DND-41 (cell line): Measurements from ENCODE around the gene ARHGAP6.
"Not testable (repeated sequence)": the region's sequence is repeated elsewhere in the genome, so short reads cannot be mapped to it uniquely, and the experiment has no call there.

Experiments used
- CTCF ChIP-seq: IDR thresholded peaks from 2 replicates; pipeline ENCODE4 v1.5.1; 2012; ENCODE audit warnings: borderline replicate concordance, low read length, moderate library complexity, mild to moderate bottlenecking; ENCODE audit not compliant: poor library complexity, severe bottlenecking; ENCODE audit errors: extremely low read depth
- EZH2 ChIP-seq: IDR thresholded peaks from 3 replicates; pipeline ENCODE4 v1.6.1; 2012; ENCODE audit warnings: borderline replicate concordance, low read depth, mild to moderate bottlenecking, moderate library complexity, low read length, inconsistent platforms; ENCODE audit not compliant: severe bottlenecking

- TF ChIP-seq CTCF, EZH2: not testable (repeated sequence)
These were observed 309.8 kb downstream of the ARHGAP6 start for GRCh38 chrX:11355944-11356343.
